Activated T-cell treated with anti-CD3 and anti-CD28 coated beads, Interleukin-2, amount 50 U/mL, for 72 hours (primary cell): ENCODE data around the gene FOXP1. TPM values are rescaled to one million over a fixed set of nuclear protein-coding genes. Genes with fewer than 3 reads are reported as not detected.
"Not testable (repeated sequence)": the region's sequence is repeated elsewhere in the genome, so short reads cannot be mapped to it uniquely, and the experiment has no call there.

Experiments
- ATAC-seq, 2 donors: fragments of 150-1000 bp; cut with Tn5 transposase; replicated peaks in 1 of 2; 2 replicates each; pipeline ENCODE4 v1.10.0; 2021; ENCODE audit warnings: moderate library complexity in 2 of 2, mild to moderate bottlenecking in 1 of 2
- DNase-seq, 2 donors: peaks; one replicate each; pipeline ENCODE4 v3.0.0; 2021 to 2022; ENCODE audit warnings: mixed read lengths in 1 of 2
- H3K27ac Mint-ChIP-seq: one replicate; pipeline ENCODE4 v1.8.0; 2022; ENCODE audit warnings: mild to moderate bottlenecking, moderate library complexity, mixed read lengths
- H3K27me3 Mint-ChIP-seq: one replicate; pipeline ENCODE4 v1.8.0; 2022; ENCODE audit warnings: low read depth, mixed read lengths
- H3K36me3 Mint-ChIP-seq, 2 donors: one replicate each; pipeline ENCODE4 v1.8.0; 2022; ENCODE audit warnings: mixed read lengths in 2 of 2, mild to moderate bottlenecking in 1 of 2; ENCODE audit not compliant: insufficient read depth in 2 of 2
- H3K4me1 Mint-ChIP-seq: one replicate; pipeline ENCODE4 v1.8.0; 2022; ENCODE audit warnings: low read depth, mixed read lengths
- H3K4me3 Mint-ChIP-seq, 2 donors: one replicate each; pipeline ENCODE4 v1.8.0; 2022; ENCODE audit warnings: mild to moderate bottlenecking in 2 of 2, mixed read lengths in 2 of 2, moderate library complexity in 2 of 2
- H3K9me3 Mint-ChIP-seq, 2 donors: one replicate each; pipeline ENCODE4 v1.8.0; 2022; ENCODE audit warnings: mixed read lengths in 2 of 2
- total RNA-seq, 2 donors: library from RNA; stranded (reverse); gene quantifications; one replicate each; pipeline ENCODE4 v1.2.3, GENCODE V29; 2022

FOXP1 gene
- total RNA-seq, 2 donors from 2014 or later = 124 to 156 TPM

DNA sequence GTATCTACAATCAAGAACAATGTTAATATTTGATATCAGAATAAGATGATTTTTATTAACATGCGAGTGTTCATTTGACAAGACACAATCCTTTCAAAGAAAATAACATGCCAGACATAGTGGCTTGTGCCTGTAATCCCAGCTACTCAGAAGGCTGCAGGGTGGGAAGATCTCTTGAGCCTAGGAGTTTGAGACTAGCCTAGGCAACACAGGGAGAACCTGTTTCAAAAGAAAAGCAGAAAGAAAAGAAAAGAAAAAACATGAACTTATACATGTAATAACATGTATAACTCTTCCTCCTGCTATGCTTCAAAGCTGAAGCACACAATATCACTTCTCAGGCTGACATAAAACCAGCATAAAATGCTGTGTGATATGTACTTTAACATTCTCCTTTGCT, 253.7 kb downstream of the FOXP1 start:
- DNase-seq = no peak
- Mint-ChIP-seq H3K27me3 (no peaks in the 10 kb centered on the region), H3K4me1 (peaks cover 39% of the 10 kb centered on the region), H3K9me3 (peaks cover 0 to 1% of the 10 kb centered on the region in 2 donors), H3K27ac (no peak overlapping the region), H3K4me3 (no peak overlapping the region), H3K36me3 (peaks cover 12 to 25% of the 10 kb centered on the region in 2 donors)
- no peak for ATAC-seq

GRCh38 chr3:71328926-71329325, 254.6 kb downstream of the FOXP1 start:
- peaks cover 14 to 27% of the 10 kb centered on the region in 2 donors for H3K36me3 Mint-ChIP-seq
- no peak overlapping the region for H3K4me3 Mint-ChIP-seq
- ATAC-seq (no peak), DNase-seq (no peak)
- peaks cover 36% of the 10 kb centered on the region for H3K4me1 Mint-ChIP-seq
- no peak overlapping the region for H3K27ac Mint-ChIP-seq
- H3K9me3 Mint-ChIP-seq = peaks cover 1 to 2% of the 10 kb centered on the region in 2 donors
- no peaks in the 10 kb centered on the region for H3K27me3 Mint-ChIP-seq

- peaks cover 26% of the 10 kb centered on the region for H3K4me1 Mint-ChIP-seq
- no peak overlapping the region for H3K27ac Mint-ChIP-seq
- ATAC-seq = no peak
- peaks cover 1 to 2% of the 10 kb centered on the region in 2 donors for H3K9me3 Mint-ChIP-seq
- peaks cover 17 to 22% of the 10 kb centered on the region in 2 donors for H3K36me3 Mint-ChIP-seq
- H3K4me3 Mint-ChIP-seq = no peak overlapping the region
- no peaks in the 10 kb centered on the region for H3K27me3 Mint-ChIP-seq
- no peak for DNase-seq
Measured at GRCh38 chr3:71327936-71328335, 255.6 kb downstream of the FOXP1 start.

DNA sequence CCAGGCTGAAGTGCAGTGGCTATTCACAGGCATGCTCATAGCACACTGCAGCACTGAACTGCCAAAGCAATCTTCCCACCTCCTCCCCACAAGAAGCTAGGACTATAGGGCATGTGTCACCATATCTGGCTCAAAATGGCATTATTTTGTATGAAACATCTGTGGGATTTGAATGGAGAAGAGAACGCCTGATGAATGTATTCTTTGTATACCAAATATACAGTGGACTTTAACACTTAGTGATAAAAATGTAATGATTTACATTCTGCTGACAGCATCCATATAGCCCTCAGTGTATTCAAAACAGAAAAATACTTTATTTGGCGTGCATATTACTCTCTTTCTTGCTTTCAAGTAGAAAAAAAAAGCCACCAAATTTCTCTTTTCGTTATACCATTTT, 257.8 kb downstream of the FOXP1 start:
- peaks cover 8 to 10% of the 10 kb centered on the region in 2 donors for H3K36me3 Mint-ChIP-seq
- peaks cover 1 to 2% of the 10 kb centered on the region in 2 donors for H3K9me3 Mint-ChIP-seq
- H3K27ac Mint-ChIP-seq = no peak overlapping the region
- no peak for DNase-seq
- no peaks in the 10 kb centered on the region for H3K27me3 Mint-ChIP-seq
- no peak overlapping the region for H3K4me3 Mint-ChIP-seq
- no peak for ATAC-seq
- H3K4me1 Mint-ChIP-seq = peaks cover 15% of the 10 kb centered on the region

DNA sequence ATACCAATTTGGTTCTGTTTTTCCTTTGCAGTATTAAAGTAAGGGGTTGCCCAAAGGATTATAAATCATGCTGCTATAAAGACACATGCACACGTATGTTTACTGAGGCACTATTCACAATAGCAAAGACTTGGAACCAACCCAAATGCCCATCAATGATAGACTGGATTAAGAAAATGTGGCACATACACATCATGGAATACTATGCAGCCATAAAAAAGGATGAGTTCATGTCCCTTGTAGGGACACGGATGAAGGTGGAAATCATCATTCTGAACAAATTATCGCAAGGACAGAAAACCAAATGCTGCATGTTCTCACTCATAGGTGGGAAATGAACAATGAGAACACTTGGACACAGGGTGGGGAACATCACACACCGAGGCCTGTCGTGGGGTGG, 259.3 kb downstream of the FOXP1 start:
- not testable (repeated sequence) for ATAC-seq, H3K4me3 Mint-ChIP-seq, H3K27me3 Mint-ChIP-seq, H3K27ac Mint-ChIP-seq, DNase-seq, H3K36me3 Mint-ChIP-seq, H3K9me3 Mint-ChIP-seq
- H3K4me1 Mint-ChIP-seq = peaks cover 13% of the 10 kb centered on the region

DNA sequence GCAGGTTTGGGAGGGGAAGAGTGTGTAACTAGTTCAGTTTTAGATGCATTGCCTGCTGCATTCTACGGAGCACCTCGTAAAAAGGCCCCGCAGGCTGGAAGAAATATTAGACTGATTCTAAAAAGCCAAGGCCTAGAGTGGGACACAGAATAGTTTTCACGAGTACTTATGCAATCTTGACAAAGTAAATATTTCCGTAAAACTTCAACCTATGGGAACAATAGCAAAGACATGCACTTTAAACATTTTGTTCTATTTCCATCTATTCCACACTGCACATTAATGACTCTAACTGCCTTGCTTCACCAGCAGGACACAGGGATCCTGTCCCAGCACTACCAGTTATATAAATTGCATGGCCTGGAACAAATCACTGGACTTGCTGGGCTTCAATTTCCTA, 260.0 kb downstream of the FOXP1 start:
- DNase-seq (no peak), ATAC-seq (no peak)
- H3K27ac Mint-ChIP-seq = no peak overlapping the region
- no peak overlapping the region for H3K4me3 Mint-ChIP-seq
- H3K27me3 Mint-ChIP-seq = no peaks in the 10 kb centered on the region
- peaks cover 14% of the 10 kb centered on the region for H3K4me1 Mint-ChIP-seq
- peaks cover 3 to 5% of the 10 kb centered on the region in 2 donors for H3K36me3 Mint-ChIP-seq
- H3K9me3 Mint-ChIP-seq = peaks cover 0 to 2% of the 10 kb centered on the region in 2 donors

GRCh38 chr3:71322154-71322553, 261.4 kb downstream of the FOXP1 start:
- no peak for ATAC-seq
- Mint-ChIP-seq H3K4me3 (no peak overlapping the region), H3K27ac (no peak overlapping the region), H3K27me3 (no peaks in the 10 kb centered on the region), H3K4me1 (peaks cover 17% of the 10 kb centered on the region), H3K36me3 (peaks cover 3 to 5% of the 10 kb centered on the region in 2 donors), H3K9me3 (peaks cover 0 to 2% of the 10 kb centered on the region in 2 donors)
- DNase-seq = no peak

GRCh38 chr3:71319771-71320170, 263.8 kb downstream of the FOXP1 start:
- H3K4me1 Mint-ChIP-seq = peaks cover 39% of the 10 kb centered on the region
- H3K27ac Mint-ChIP-seq = no peak overlapping the region
- H3K9me3 Mint-ChIP-seq = peaks cover 0 to 2% of the 10 kb centered on the region in 2 donors
- ATAC-seq = no peak
- DNase-seq = no peak
- H3K27me3 Mint-ChIP-seq = no peaks in the 10 kb centered on the region
- H3K4me3 Mint-ChIP-seq = no peak overlapping the region
- peaks cover 3 to 5% of the 10 kb centered on the region in 2 donors for H3K36me3 Mint-ChIP-seq

- H3K4me1 Mint-ChIP-seq = peaks cover 42% of the 10 kb centered on the region
- no peaks in the 10 kb centered on the region for H3K9me3 Mint-ChIP-seq
- ATAC-seq (no peak), DNase-seq (no peak)
- H3K27ac Mint-ChIP-seq = peak overlapping the region; percentile 24
- H3K27me3 Mint-ChIP-seq = no peaks in the 10 kb centered on the region
- H3K4me3 Mint-ChIP-seq = no peak overlapping the region
- H3K36me3 Mint-ChIP-seq = peaks cover 0 to 3% of the 10 kb centered on the region in 2 donors
Measured at GRCh38 chr3:71318458-71318827, 265.1 kb downstream of the FOXP1 start.

DNA sequence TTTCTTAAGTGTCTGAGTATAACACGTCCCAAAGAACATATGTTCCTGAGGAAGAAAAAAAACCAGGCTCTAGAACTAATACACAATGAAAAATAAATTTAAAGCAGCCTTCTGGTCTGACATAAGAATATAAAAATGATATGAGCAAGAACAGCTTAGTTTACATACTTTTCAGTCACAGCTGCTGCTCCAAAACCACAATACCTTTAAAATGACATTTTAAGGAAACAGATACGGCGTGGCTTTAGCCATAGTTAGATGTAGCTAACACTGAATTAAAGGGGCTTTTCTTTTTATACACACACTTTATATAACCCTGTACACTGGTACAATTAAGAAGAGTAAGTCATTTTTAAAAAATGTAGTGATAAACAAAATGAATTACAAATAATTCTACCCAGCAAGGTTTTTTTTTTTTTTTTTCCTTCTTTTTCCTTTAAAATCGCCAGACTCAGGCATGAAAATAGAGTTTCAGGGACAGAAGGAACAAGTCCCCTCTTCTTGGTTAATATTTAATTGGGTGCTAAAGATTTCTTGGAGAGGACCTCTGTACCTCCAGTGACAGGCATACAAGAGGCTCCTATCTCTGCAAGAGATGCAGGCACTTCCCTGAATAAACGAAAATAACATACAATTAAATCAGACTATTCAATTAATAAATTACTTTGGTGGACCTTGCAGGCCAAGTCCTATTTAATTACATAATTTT, 265.6 kb downstream of the FOXP1 start:
- peaks cover 42% of the 10 kb centered on the region for H3K4me1 Mint-ChIP-seq
- no peaks in the 10 kb centered on the region for H3K36me3 Mint-ChIP-seq
- H3K27ac Mint-ChIP-seq = no peak overlapping the region
- ATAC-seq (no peak), DNase-seq (no peak)
- no peaks in the 10 kb centered on the region for H3K9me3 Mint-ChIP-seq
- H3K4me3 Mint-ChIP-seq = peak overlapping the region in 1 of 2 donors; percentile 50
- H3K27me3 Mint-ChIP-seq = no peaks in the 10 kb centered on the region

GRCh38 chr3:71317140-71317539, 266.4 kb downstream of the FOXP1 start:
- no peaks in the 10 kb centered on the region for H3K27me3 Mint-ChIP-seq
- no peaks in the 10 kb centered on the region for H3K36me3 Mint-ChIP-seq
- no peak overlapping the region for H3K4me3 Mint-ChIP-seq
- ATAC-seq = no peak
- H3K4me1 Mint-ChIP-seq = peaks cover 47% of the 10 kb centered on the region
- no peak for DNase-seq
- H3K9me3 Mint-ChIP-seq = no peaks in the 10 kb centered on the region
- H3K27ac Mint-ChIP-seq = peak overlapping the region; percentile 55

DNA sequence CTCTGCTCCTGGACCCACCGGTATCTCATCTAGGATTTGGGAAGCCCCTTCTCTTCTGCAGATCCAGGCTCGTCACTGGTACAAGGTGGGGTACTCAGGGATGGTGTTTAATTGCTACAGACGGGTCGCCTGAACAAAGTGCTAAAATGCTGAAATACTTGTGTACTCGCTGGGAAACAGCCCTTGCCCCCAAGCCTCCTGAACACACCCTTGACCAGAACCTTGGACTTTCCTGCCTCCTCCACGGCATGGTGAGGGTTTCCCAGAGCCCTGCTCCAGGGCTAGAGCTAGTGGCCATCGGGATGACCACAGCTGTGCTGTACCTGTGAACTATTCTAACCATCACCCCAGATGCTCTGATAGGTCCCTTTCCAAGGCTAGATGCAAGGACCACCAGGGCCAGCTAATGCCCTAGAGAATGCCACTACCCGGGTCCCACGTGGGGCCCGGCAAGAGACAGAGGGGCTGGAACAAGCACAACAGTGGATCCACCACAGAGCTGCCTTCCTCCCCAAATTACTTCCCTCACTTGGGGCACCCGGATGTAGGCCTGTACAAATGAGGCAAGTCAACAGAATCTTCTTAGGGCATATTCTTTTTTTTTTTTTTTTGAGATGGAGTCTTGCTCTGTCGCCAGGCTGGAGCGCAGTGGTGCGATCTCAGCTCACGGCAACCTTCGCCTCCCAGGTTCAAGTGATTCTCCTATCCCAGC, 267.3 kb downstream of the FOXP1 start:
- H3K9me3 Mint-ChIP-seq = no peaks in the 10 kb centered on the region
- no peak overlapping the region for H3K27ac Mint-ChIP-seq
- DNase-seq (no peak), ATAC-seq (no peak)
- H3K4me3 Mint-ChIP-seq = no peak overlapping the region
- peaks cover 0 to 1% of the 10 kb centered on the region in 2 donors for H3K36me3 Mint-ChIP-seq
- no peaks in the 10 kb centered on the region for H3K27me3 Mint-ChIP-seq
- peaks cover 56% of the 10 kb centered on the region for H3K4me1 Mint-ChIP-seq

DNA sequence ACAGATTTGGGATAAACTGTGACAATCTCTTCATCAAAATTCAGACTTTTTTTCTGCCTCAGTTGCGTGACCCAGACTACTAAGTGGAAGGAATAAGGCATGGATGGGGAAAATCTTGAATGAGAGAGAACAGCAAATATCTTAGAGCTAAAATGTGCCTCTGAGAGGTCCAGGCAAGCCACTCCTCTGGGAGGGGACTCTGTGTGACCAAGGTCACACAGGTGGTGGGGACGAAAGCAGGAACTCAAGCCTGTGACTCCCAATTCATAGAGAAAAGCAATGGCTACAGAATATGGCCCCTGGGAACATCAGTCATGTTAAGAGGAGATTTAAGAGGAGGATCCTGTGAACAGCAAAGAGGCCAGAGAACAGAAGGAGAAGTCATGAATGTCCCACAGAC, 268.1 kb downstream of the FOXP1 start:
- no peak for ATAC-seq
- Mint-ChIP-seq H3K27me3 (no peaks in the 10 kb centered on the region), H3K36me3 (peaks cover 0 to 1% of the 10 kb centered on the region in 2 donors), H3K4me3 (no peak overlapping the region), H3K9me3 (no peaks in the 10 kb centered on the region), H3K4me1 (peaks cover 64% of the 10 kb centered on the region), H3K27ac (no peak overlapping the region)
- no peak for DNase-seq
